Ishikawa (cell line): ENCODE results near the gene CLTC.

Experiments used
- CEBPB ChIP-seq: IDR thresholded peaks from 2 replicates; pipeline ENCODE4 v1.6.1; 2012
- CREB1 ChIP-seq: IDR thresholded peaks from 2 replicates; pipeline ENCODE4 v1.6.1; 2012; ENCODE audit warnings: low read depth
- EGR1 ChIP-seq: IDR thresholded peaks from 2 replicates; pipeline ENCODE4 v1.6.1; 2012
- EP300 ChIP-seq: IDR thresholded peaks from 2 replicates; pipeline ENCODE4 v1.6.1; 2012; ENCODE audit warnings: borderline replicate concordance
- FOXM1 ChIP-seq: IDR thresholded peaks from 2 replicates; pipeline ENCODE4 v1.6.1; 2012; ENCODE audit warnings: low read depth, borderline replicate concordance
- MAX ChIP-seq: IDR thresholded peaks from 2 replicates; pipeline ENCODE4 v1.6.1; 2012
- NFIC ChIP-seq: IDR thresholded peaks from 2 replicates; pipeline ENCODE4 v1.6.1; 2012
- RAD21 ChIP-seq: IDR thresholded peaks from 2 replicates; pipeline ENCODE4 v1.6.1; 2012; ENCODE audit warnings: low read depth
- REST ChIP-seq: IDR thresholded peaks from 2 replicates; pipeline ENCODE4 v1.6.1; 2012; ENCODE audit warnings: low read depth, mild to moderate bottlenecking
- TAF1 ChIP-seq: IDR thresholded peaks from 2 replicates; pipeline ENCODE4 v1.6.1; 2012; ENCODE audit warnings: low read depth, mild to moderate bottlenecking
- YY1 ChIP-seq: IDR thresholded peaks from 2 replicates; pipeline ENCODE4 v1.6.1; 2012; ENCODE audit warnings: low read depth
- ZBTB7A ChIP-seq: IDR thresholded peaks from 2 replicates; pipeline ENCODE4 v1.6.1; 2012; ENCODE audit warnings: low read depth
- TF ChIP-seq, protein P1 (sequence below): IDR thresholded peaks from 2 replicates; pipeline ENCODE4 v1.6.1; 2012

GRCh38 chr17:59696682-59697277, 77.1 kb downstream of the CLTC start:
- TF ChIP-seq EP300 (no peak), RAD21 (no peak), MAX (no peak), EGR1 (no peak), CEBPB (no peak), YY1 (no peak), NFIC (no peak), FOXM1 (no peak), TAF1 (no peak), REST (no peak), ZBTB7A (no peak), CREB1 (no peak)
- TF ChIP-seq, protein P1, sequence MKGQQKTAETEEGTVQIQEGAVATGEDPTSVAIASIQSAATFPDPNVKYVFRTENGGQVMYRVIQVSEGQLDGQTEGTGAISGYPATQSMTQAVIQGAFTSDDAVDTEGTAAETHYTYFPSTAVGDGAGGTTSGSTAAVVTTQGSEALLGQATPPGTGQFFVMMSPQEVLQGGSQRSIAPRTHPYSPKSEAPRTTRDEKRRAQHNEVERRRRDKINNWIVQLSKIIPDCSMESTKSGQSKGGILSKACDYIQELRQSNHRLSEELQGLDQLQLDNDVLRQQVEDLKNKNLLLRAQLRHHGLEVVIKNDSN = no peak
